Neutrophil (primary cell): ENCODE measurements around the gene PTBP2.

ENCODE experiments used
- H3K27ac ChIP-seq: fragments of 200-600 bp; sonication (generic); 2 replicates; pipeline ENCODE4 v1.5.1; 2016; ENCODE audit warnings: mild to moderate bottlenecking, moderate library complexity
- H3K27me3 ChIP-seq: fragments of 200-600 bp; sonication (generic); 2 replicates; pipeline ENCODE4 v1.6.0; 2016; ENCODE audit warnings: mild to moderate bottlenecking
- H3K36me3 ChIP-seq: fragments of 200-600 bp; sonication (generic); 2 replicates; pipeline ENCODE4 v1.5.1; 2017
- H3K4me1 ChIP-seq, 2 experiments: fragments of 200-600 bp in 1 of 2; sonication (generic) in 1 of 2; 1 replicate in 1 of 2; 2 replicates in 1 of 2; pipeline versions ENCODE4 v1.5.1 to v1.6.1; 2013 to 2016; ENCODE audit warnings: low read depth in 1 of 2, low read length in 1 of 2, mild to moderate bottlenecking in 1 of 2, moderate library complexity in 1 of 2; ENCODE audit not compliant: control insufficient read depth in 1 of 2, insufficient read depth in 1 of 2
- H3K4me3 ChIP-seq, 2 experiments: fragments of 200-600 bp in 1 of 2; sonication (generic) in 1 of 2; 1 replicate in 1 of 2; 2 replicates in 1 of 2; pipeline ENCODE4 v1.5.1; 2013 to 2016; ENCODE audit warnings: low read depth in 1 of 2, low read length in 1 of 2, mild to moderate bottlenecking in 1 of 2, moderate library complexity in 1 of 2
- H3K9me3 ChIP-seq: fragments of 200-600 bp; sonication (generic); 2 replicates; pipeline ENCODE4 v1.5.1; 2016
- CTCF ChIP-seq: fragments of 200-600 bp; sonication (generic); IDR thresholded peaks from 2 replicates; pipeline ENCODE4 v1.5.1; 2016; ENCODE audit warnings: antibody characterized with exemption

Gene PTBP2

GRCh38 chr1:96834986-96835385 is 113.4 kb downstream of the PTBP2 start:
- H3K4me1 ChIP-seq = no peaks in the 10 kb centered on the region
- no peak overlapping the region for H3K27ac ChIP-seq
- no peaks in the 10 kb centered on the region for H3K27me3 ChIP-seq
- TF ChIP-seq CTCF = no peak
- H3K9me3 ChIP-seq = no peaks in the 10 kb centered on the region
- H3K4me3 ChIP-seq = no peak overlapping the region
- no peaks in the 10 kb centered on the region for H3K36me3 ChIP-seq

- H3K4me1 ChIP-seq = no peaks in the 10 kb centered on the region
- no peaks in the 10 kb centered on the region for H3K9me3 ChIP-seq
- H3K27ac ChIP-seq = no peak overlapping the region
- H3K4me3 ChIP-seq = no peak overlapping the region
- H3K27me3 ChIP-seq = no peaks in the 10 kb centered on the region
- TF ChIP-seq CTCF = no peak
- H3K36me3 ChIP-seq = no peaks in the 10 kb centered on the region
Observed at GRCh38 chr1:96837057-96837780, 115.6 kb downstream of the PTBP2 start.

GRCh38 chr1:96837781-96838216 is 116.2 kb downstream of the PTBP2 start:
- no peaks in the 10 kb centered on the region for H3K27me3 ChIP-seq
- H3K27ac ChIP-seq = no peak overlapping the region
- H3K4me1 ChIP-seq = no peaks in the 10 kb centered on the region
- H3K9me3 ChIP-seq = no peaks in the 10 kb centered on the region
- no peaks in the 10 kb centered on the region for H3K36me3 ChIP-seq
- TF ChIP-seq CTCF = no peak
- no peak overlapping the region for H3K4me3 ChIP-seq

GRCh38 chr1:96840396-96840795 is 118.8 kb downstream of the PTBP2 start:
- TF ChIP-seq CTCF = no peak
- H3K9me3 ChIP-seq = no peaks in the 10 kb centered on the region

GRCh38 chr1:96842215-96842614 is 120.6 kb downstream of the PTBP2 start:
- Histone ChIP-seq H3K27me3 (no peaks in the 10 kb centered on the region), H3K9me3 (no peaks in the 10 kb centered on the region), H3K27ac (no peak overlapping the region), H3K36me3 (no peaks in the 10 kb centered on the region), H3K4me3 (no peak overlapping the region), H3K4me1 (no peaks in the 10 kb centered on the region)
- no peak for TF ChIP-seq CTCF

More at GRCh38 chr1:96840396-96840795, 118.8 kb downstream of the PTBP2 start:
- H3K4me1 ChIP-seq = no peaks in the 10 kb centered on the region
- H3K4me3 ChIP-seq = no peak overlapping the region
- H3K36me3 ChIP-seq = no peaks in the 10 kb centered on the region
- H3K27me3 ChIP-seq = no peaks in the 10 kb centered on the region
- no peak overlapping the region for H3K27ac ChIP-seq
